Peyer's patch (tissue), 4 donors: Measurements from ENCODE around the gene VPS50.

Experiments
- CTCF ChIP-seq, 6 experiments: fragments of 450-650 bp in 4 of 6; fragments of 200-600 bp in 2 of 6; sonication (generic) in 1 of 6; IDR thresholded peaks; one replicate each; pipeline ENCODE4 v1.5.1; 2017 to 2019; ENCODE audit warnings: antibody characterized with exemption in 6 of 6, mild to moderate bottlenecking in 3 of 6, moderate library complexity in 1 of 6
- POLR2A ChIP-seq, 2 donors: fragments of 450-650 bp; IDR thresholded peaks; one replicate each; pipeline ENCODE4 v1.5.1; 2017; ENCODE audit warnings: antibody characterized with exemption in 2 of 2, mild to moderate bottlenecking in 2 of 2, moderate library complexity in 2 of 2

- no peak for TF ChIP-seq POLR2A (IDR thresholded peaks at IDR 0.05)
- TF ChIP-seq CTCF (IDR thresholded peaks at IDR 0.05) = no peak
Measured at GRCh38 chr7:93307131-93307660, 75.0 kb downstream of the VPS50 start.
